HG03196 (cell line): ENCODE data around the gene DIABLO.
"Not testable (repeated sequence)": the region's sequence is repeated elsewhere in the genome, so short reads cannot be mapped to it uniquely, and the experiment has no call there.

Source experiments
- ATAC-seq: cut with Tn5 transposase; IDR thresholded peaks from one replicate; pipeline ENCODE4 v1.9.1; 2021; ENCODE audit not compliant: unreplicated experiment

Gene DIABLO

DNA sequence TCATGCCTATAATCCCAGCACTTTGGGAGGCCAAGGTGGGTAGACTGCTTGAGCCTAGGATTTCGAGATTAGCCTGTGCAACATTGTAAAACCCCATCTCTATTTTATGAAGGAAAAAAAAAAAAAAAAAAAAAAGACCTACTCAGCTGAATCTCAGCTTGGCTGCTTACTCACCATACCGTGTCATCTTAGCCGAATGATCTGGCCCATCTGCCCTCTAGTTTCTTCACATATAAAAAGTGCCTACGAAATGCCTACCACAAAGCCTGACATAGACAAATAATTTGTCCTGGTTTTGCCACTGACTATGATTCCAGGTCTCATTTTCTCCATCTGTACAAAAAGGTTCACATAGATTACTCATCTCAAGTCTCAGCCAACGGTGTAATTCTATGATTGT lies 10.1 kb downstream of the DIABLO start:
- ATAC-seq = no peak

DNA sequence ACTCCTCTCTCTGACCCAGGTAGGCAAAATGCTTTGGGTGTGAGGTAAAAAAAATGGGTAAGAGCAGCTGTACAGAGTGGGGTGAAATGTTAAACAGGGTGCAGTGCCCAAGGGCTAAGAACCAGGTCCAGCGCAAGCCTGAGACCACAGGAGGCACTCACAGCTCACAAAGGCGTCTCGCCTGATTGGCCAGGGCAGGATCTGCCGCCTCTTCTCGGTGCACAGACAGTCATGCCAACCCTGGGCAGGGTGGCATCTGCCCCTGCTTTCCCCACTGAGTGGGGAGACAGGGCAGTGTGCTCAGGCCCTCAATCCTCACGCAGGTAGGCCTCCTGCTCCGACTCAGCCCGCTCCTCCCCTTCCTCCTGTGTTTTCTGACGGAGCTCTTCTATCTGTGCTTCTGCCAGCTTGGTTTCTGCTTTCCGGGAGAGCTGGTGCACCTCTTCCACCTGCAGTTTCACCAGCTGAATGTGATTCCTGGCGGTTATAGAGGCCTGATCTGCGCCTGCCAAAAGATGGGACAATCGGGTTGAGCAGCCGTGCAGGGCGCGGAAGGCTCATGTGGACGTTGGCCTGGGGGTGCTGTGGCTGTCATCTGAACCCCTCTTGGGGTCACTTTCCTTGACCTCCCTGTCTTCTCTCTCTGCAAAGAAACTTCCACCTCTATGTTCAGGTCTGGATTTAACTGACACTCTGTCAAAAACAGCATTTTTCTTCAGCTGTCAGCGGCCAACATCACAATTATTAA lies 17.6 kb downstream of the DIABLO start:
- no peak for ATAC-seq

DNA sequence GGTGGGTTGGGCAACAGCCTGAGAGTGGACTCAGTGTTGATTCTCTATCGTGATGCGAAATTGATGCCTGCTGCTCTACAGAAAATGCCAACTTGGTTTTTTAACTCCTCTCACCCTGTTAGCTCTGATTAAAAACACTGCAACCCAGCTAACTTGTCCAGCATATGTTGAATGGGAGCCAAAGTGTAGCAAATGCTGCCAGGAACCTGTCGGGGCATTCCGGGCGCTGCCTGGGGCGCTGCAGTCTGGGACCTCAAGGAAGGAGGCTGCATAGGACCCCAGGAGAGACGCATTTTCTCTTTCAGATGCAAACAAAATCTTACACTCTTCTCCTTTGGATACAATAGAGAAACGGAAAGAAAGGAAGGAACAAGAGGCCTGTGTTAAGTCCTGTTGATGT lies 18.5 kb downstream of the DIABLO start:
- ATAC-seq = no peak

- ATAC-seq = no peak
These were observed 18.9 kb downstream of the DIABLO start for GRCh38 chr12:122206976-122207375.

DNA sequence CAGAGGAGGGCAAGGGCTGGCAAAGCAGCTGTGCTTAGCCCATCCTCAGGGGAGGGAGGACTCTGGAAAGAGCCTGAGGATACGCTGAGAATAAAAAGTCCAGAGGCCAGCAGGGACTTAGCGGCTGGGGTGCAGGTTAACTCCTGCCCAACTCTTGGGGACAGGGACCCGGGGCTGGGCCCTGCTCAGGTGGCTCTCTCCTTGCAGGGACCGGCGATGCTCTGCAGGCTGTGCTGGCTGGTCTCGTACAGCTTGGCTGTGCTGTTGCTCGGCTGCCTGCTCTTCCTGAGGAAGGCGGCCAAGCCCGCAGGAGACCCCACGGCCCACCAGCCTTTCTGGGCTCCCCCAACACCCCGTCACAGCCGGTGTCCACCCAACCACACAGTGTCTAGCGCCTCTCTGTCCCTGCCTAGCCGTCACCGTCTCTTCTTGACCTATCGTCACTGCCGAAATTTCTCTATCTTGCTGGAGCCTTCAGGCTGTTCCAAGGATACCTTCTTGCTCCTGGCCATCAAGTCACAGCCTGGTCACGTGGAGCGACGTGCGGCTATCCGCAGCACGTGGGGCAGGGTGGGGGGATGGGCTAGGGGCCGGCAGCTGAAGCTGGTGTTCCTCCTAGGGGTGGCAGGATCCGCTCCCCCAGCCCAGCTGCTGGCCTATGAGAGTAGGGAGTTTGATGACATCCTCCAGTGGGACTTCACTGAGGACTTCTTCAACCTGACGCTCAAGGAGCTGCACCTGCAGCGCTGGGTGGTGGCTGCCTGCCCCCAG lies 19.6 kb downstream of the DIABLO start:
- no peak for ATAC-seq

DNA sequence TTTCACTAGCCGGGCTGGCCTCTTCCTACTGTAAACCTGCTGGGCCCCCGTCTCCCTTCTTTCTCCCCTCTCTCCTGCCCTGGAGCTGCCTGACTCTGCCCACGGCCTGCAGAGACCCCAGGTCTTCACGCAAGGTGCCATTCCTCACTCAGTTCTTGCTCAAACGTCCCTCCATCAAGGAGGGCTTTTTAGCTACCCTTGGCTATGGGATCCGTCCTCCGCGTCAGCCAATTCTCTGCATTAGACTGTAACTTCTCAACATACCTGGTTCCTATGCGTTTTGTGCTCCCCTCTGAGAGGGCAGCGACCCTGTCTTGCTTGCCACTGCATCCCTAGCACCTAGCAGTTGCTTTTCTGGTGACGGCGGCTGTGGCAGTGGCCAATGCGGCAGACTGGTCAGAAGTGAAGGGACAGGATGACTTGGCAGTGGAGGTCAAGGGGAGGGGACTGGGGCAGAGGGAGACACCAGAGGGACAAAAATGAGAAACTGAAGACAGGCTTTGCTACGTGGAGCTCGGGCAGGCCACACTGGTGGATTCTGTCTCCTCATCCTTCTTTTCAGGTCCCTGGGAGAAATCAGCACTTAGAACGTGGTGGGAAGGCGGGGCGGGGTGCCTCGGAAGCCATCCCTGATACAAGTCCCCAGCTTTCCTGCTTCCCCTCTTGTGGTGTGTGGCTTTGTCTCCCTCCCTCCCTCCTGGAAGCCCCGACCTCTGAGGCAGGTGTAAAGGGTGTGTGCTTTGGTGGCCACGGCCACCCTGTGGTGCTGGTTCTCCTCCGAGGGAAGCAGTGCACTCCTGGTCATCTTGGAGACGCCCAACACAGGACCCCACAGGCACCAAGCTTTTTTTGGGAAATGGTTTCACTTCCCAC lies 20.6 kb downstream of the DIABLO start:
- ATAC-seq = no peak

DNA sequence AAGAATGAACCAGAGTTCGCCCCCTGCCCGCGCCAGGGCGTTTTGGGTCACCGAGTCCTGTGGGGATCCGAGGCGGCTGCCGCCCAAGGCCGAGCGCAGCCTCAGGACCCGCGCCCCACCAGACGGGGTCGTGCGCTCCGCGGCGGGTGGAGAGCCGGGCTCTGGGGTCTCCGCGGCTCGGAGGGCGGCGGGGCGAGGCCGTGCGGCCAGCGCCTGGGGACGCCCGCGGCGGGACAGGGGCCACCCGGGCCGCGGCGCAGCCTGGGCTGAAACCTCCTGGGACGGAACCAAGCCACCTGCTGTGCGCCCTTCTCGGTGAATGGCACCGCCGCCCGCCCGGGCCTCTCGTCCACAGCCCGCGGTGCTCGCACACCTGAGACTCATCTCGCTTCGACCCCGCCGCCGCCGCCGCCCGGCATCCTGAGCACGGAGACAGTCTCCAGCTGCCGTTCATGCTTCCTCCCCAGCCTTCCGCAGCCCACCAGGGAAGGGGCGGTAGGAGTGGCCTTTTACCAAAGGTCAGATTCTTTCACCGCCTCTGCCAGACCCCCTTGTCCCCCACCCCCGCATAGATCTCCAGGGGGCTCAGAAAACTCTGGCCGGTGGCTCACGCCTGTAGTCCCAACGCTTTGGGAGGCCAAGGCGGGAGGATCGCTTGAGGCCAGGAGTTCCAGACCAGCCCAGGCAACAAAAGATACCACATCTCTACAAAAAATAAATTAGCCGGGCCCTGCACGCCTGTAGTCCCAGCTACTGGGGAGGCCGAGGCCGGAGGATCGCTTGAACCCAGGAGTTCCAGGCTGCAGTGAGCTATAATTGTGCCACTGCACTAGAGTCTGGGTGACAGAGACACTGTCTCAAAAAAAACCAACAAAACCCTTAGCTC lies 21.4 kb downstream of the DIABLO start:
- ATAC-seq = no peak

DNA sequence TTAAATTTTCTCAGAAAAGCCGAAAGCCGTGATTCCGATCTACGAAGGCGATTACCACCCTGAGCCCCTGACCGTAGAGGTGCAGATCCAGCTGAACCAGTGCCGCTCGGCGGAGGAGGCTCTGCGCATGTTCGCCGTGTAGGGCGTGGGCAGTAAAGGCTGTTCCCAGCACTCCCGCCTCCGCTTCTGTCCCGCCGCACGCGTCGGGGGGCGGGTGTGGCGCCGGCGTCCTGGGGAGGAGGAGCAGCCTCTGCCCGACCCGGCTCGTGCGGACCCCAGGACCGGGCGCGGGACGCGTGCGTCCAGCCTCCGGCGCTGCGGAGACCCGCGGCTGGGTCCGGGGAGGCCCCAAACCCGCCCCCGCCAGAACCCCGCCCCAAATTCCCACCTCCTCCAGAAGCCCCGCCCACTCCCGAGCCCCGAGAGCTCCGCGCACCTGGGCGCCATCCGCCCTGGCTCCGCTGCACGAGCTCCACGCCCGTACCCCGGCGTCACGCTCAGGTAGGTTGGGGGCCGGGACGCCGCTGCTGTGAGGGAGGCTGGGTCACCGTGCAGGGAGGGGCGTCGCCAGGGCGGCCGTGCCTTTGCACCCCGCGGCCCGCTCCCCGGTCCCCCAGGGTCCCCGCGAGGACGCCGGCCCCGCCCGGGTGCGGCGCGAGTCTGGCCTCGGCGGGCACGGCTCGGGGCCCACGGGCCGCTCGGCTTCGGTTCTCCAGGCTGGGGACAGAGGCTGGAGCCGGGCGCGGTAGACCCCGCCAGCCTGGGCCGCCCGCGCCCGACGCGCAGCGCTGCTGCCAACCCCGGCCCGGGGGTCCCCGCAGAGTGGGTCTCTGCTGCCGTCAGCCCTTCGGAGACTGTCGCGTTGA lies 22.3 kb downstream of the DIABLO start, which contains the start of gene B3GNT4:
Gene B3GNT4, plus strand, starts transcription at position 409 of the 866 bp plus-strand sequence. CDS start 910 bp downstream, outside the sequence.
- ATAC-seq = no peak

- ATAC-seq = not testable (repeated sequence)
These were observed 23.0 kb downstream of the DIABLO start for GRCh38 chr12:122202811-122203210.

- ATAC-seq = no peak
These were observed 23.8 kb downstream of the DIABLO start for GRCh38 chr12:122202017-122202416.

GRCh38 chr12:122201381-122201780 lies 24.5 kb downstream of the DIABLO start:
- ATAC-seq = no peak

- no peak for ATAC-seq
These were observed 25.2 kb downstream of the DIABLO start for GRCh38 chr12:122200541-122201175.

DNA sequence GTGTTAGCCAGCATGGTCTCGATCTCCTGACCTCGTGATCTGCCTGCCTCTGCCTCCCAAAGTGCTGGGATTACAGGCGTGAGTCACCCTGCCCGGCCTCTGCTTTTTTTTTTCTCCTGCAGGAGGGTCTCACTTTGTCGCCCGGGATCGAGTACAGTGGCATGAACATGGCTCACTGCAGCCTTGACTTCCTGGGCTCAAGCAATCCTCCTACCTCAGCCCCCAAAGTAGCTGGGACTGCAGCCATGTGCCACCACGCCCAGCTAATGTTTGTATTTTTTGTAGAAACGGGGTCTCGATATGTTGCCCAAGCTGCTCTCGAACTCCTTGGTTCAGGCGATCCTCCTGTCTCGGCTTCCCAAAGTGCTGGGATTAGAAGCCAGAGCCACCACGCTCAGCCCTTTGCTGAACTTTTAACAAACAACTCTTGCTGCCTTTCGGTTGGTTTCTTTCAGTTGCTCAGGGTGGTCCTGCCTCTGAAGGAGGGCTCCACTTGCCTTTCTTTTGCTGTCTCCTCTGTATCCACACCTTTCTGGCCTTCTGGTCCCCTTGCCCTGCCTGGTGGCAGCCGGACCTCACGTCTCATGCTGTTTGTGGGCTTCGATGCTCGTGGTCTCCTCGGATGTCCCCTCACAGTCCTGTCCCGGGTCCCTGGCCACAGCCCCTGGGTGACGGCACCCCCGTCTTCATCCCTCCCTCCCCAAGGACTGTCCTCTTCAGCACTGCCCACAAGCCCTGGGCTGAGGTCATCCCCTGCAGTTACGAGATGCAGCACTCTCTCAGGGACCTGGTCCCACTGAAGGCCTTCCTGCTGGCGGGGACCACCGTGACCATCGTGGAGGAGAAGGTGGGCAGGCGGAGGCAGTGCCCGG lies 26.1 kb downstream of the DIABLO start:
- ATAC-seq = no peak

GRCh38 chr12:122197612-122197966 lies 28.3 kb downstream of the DIABLO start:
- no peak for ATAC-seq

- no peak for ATAC-seq
These were observed 30.4 kb downstream of the DIABLO start for GRCh38 chr12:122195405-122195804.

DNA sequence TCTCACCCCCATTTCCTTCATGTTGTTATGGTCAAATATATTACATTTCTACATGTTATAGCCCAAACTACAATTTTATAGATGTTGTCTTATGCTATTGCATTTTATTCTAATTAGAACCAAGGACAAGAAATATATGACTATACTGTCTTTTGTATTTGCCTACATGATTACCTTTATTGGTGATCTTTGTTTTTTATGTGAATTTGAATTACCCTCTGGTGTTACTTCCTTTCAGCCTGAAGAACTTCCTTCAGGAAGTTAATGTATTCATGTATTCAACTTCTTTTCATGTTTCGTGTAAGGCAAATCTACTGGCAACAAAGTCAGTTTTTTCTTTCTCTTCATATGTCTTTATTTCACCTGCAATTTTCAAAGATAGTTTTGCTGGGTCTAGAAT lies 31.0 kb downstream of the DIABLO start:
- no peak for ATAC-seq

GRCh38 chr12:122192441-122192840 lies 33.4 kb downstream of the DIABLO start:
- no peak for ATAC-seq
